Stimulated activated naive CD8-positive, alpha-beta T cell treated with anti-CD3 and anti-CD28 coated beads, Interleukin-15, amount 100 ng/mL, for 72 hours (primary cell): ENCODE measurements around the gene NAB1.

Source experiments
- ATAC-seq: fragments of 150-1000 bp; cut with Tn5 transposase; 2 replicates; pipeline ENCODE4 v1.10.0; 2021; ENCODE audit warnings: mild to moderate bottlenecking, moderate library complexity
- DNase-seq, 2 donors: peaks; one replicate each; pipeline ENCODE4 v3.0.0; 2021 to 2022
- H3K27ac Mint-ChIP-seq, 2 donors: one replicate each; pipeline ENCODE4 v1.8.0; 2022; ENCODE audit warnings: mild to moderate bottlenecking in 2 of 2, mixed read lengths in 2 of 2, moderate library complexity in 2 of 2
- H3K27me3 Mint-ChIP-seq: one replicate; pipeline ENCODE4 v1.8.0; 2022; ENCODE audit warnings: mixed read lengths
- H3K4me1 Mint-ChIP-seq: one replicate; pipeline ENCODE4 v1.8.0; 2022; ENCODE audit warnings: mild to moderate bottlenecking, mixed read lengths
- H3K4me3 Mint-ChIP-seq, 2 donors: one replicate each; pipeline ENCODE4 v1.8.0; 2022; ENCODE audit warnings: mild to moderate bottlenecking in 2 of 2, mixed read lengths in 2 of 2, moderate library complexity in 1 of 2
- H3K9me3 Mint-ChIP-seq, 2 donors: one replicate each; pipeline ENCODE4 v1.8.0; 2022; ENCODE audit warnings: mixed read lengths in 2 of 2

NAB1 gene

GRCh38 chr2:190726255-190726654 lies 77.4 kb downstream of the NAB1 start:
- Mint-ChIP-seq H3K27ac (no peak overlapping the region), H3K4me3 (no peak overlapping the region), H3K9me3 (peaks cover 0 to 6% of the 10 kb centered on the region in 2 donors), H3K4me1 (peaks cover 26% of the 10 kb centered on the region), H3K27me3 (no peaks in the 10 kb centered on the region)
- ATAC-seq (no peak), DNase-seq (no peak)

- DNase-seq = no peak
- no peak for ATAC-seq
- Mint-ChIP-seq H3K4me3 (no peak overlapping the region), H3K9me3 (no peaks in the 10 kb centered on the region), H3K27ac (no peak overlapping the region), H3K27me3 (no peaks in the 10 kb centered on the region), H3K4me1 (no peaks in the 10 kb centered on the region)
These were observed 87.5 kb downstream of the NAB1 start for GRCh38 chr2:190736355-190736754.

- no peaks in the 10 kb centered on the region for H3K9me3 Mint-ChIP-seq
- ATAC-seq = no peak
- H3K4me1 Mint-ChIP-seq = peaks cover 16% of the 10 kb centered on the region
- no peak for DNase-seq
- H3K27ac Mint-ChIP-seq = no peak overlapping the region
- H3K27me3 Mint-ChIP-seq = no peaks in the 10 kb centered on the region
- no peak overlapping the region for H3K4me3 Mint-ChIP-seq
These were observed 91.6 kb downstream of the NAB1 start for GRCh38 chr2:190740449-190740848.
